ENCODE data around the gene NPR3. TPM values are rescaled to one million over a fixed set of nuclear protein-coding genes. Genes with fewer than 3 reads are reported as not detected.

The NPR3 gene
- total RNA-seq, 1 donor from 2014 or later = 81.0 TPM

- no peak overlapping the region for H3K4me3 ChIP-seq
- H3K4me1 ChIP-seq = no peaks in the 10 kb centered on the region
- no peaks in the 10 kb centered on the region for H3K27me3 ChIP-seq (ENCODE audit: low read depth)
- no peak for DNase-seq
- H3K9me3 ChIP-seq (replicated peaks) = no peaks in the 10 kb centered on the region
- intact Hi-C loops (cut with micrococcal nuclease) = no loop called here
- TF ChIP-seq CTCF (IDR thresholded peaks at IDR 0.05; ENCODE audit: borderline replicate concordance) = no peak
- peaks cover 4% of the 10 kb centered on the region for H3K36me3 ChIP-seq
- no peak overlapping the region for H3K27ac ChIP-seq (replicated peaks)
These were observed 66.6 kb downstream of the NPR3 start for GRCh38 chr5:32777733-32778132.

DNA sequence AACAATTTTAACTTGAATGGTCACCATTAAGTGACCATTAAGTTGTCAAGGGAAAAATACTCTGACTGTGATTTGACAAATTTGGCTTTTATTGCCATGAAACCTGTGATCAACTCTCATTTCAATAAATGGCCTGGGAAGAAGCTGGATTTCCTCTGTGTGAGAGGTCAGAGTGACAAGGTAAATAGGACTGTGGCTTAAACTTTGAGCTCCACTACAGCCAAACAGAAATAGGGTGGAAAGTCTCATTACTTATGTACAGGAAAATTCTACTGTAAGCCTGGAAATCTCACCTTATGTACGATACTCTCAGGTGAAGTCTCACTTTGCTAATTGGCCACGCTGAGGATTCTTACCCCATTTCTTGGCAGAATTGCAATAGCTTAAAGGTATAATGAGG is 67.3 kb downstream of the NPR3 start:
- no peak for DNase-seq
- no peak overlapping the region for H3K4me3 ChIP-seq
- H3K9me3 ChIP-seq (replicated peaks) = no peaks in the 10 kb centered on the region
- no peak for TF ChIP-seq CTCF (IDR thresholded peaks at IDR 0.05; ENCODE audit: borderline replicate concordance)
- no peaks in the 10 kb centered on the region for H3K27me3 ChIP-seq (ENCODE audit: low read depth)
- H3K27ac ChIP-seq (replicated peaks) = no peak overlapping the region
- H3K36me3 ChIP-seq = peaks cover 4% of the 10 kb centered on the region
- intact Hi-C loops (cut with micrococcal nuclease) = no loop called here
- no peaks in the 10 kb centered on the region for H3K4me1 ChIP-seq

DNA sequence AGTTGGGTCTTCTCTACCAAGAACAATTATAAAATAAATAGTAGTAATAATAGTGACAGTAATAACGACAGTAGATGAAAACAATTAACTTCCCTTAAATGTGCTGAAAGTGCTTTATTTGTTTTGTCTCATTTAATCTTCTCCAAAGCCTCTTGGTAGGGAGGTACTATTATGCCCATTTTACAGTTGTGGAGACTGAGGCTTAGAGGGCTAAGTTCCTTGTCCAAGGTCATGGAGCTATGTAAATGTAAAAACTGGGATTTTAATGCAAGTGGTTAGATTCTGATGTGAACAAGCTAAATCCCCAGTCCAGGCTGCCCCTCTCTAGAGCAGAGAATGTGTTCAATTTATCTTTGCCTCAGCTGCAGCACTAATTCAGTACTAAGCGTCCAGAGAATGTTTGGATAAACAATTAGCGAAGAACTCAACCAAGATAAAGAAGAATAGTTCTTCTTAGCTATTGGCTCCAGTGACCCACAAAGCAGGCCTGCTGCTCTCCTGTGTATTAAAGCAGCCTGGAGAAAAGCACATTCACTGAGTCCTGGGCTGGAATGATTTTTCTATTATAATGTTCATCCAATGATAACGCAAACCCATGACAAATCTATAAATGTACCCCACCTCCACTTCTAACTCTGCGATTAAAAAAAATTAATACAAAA is 68.8 kb downstream of the NPR3 start:
- Histone ChIP-seq H3K9me3 (replicated peaks) (no peaks in the 10 kb centered on the region), H3K36me3 (peaks cover 4% of the 10 kb centered on the region), H3K27me3 (ENCODE audit: low read depth) (no peaks in the 10 kb centered on the region), H3K4me3 (no peak overlapping the region), H3K27ac (replicated peaks) (no peak overlapping the region), H3K4me1 (no peaks in the 10 kb centered on the region)
- no peak for TF ChIP-seq CTCF (IDR thresholded peaks at IDR 0.05; ENCODE audit: borderline replicate concordance)
- DNase-seq = no peak
- intact Hi-C loops (cut with micrococcal nuclease) = no loop called here

- Histone ChIP-seq H3K9me3 (replicated peaks) (no peaks in the 10 kb centered on the region), H3K36me3 (peaks cover 5% of the 10 kb centered on the region), H3K27me3 (ENCODE audit: low read depth) (no peaks in the 10 kb centered on the region), H3K4me1 (no peaks in the 10 kb centered on the region), H3K4me3 (no peak overlapping the region), H3K27ac (replicated peaks) (no peak overlapping the region)
- intact Hi-C loops (cut with micrococcal nuclease) = no loop called here
- no peak for DNase-seq
- no peak for TF ChIP-seq CTCF (IDR thresholded peaks at IDR 0.05; ENCODE audit: borderline replicate concordance)
These were observed 69.4 kb downstream of the NPR3 start for GRCh38 chr5:32780508-32780919.

- no peak for DNase-seq
- no peaks in the 10 kb centered on the region for H3K27me3 ChIP-seq (ENCODE audit: low read depth)
These were observed 72.5 kb downstream of the NPR3 start for GRCh38 chr5:32783661-32784060.

More at GRCh38 chr5:32783661-32784060, 72.5 kb downstream of the NPR3 start:
- no peak for TF ChIP-seq CTCF (IDR thresholded peaks at IDR 0.05; ENCODE audit: borderline replicate concordance)
- Histone ChIP-seq H3K27ac (replicated peaks) (no peak overlapping the region), H3K4me1 (no peaks in the 10 kb centered on the region), H3K36me3 (peaks cover 4% of the 10 kb centered on the region), H3K9me3 (replicated peaks) (no peaks in the 10 kb centered on the region), H3K4me3 (no peak overlapping the region)
- intact Hi-C loops (cut with micrococcal nuclease) = no loop called here
